Smooth muscle cell (in vitro differentiated cells): ENCODE results near the gene HSPB7. TPM values are rescaled to one million over a fixed set of nuclear protein-coding genes. Genes with fewer than 3 reads are reported as not detected.
"Not testable (repeated sequence)": the region's sequence is repeated elsewhere in the genome, so short reads cannot be mapped to it uniquely, and the experiment has no call there.

Experiments used
- DNase-seq: peaks from one replicate; lab custom pipeline; 2025; ENCODE audit not compliant: unreplicated experiment; lab: John Stamatoyannopoulos, UW
- H2AFZ ChIP-seq: fragments of 200-600 bp; sonication (generic); 2 replicates; pipeline ENCODE4 v1.6.0; 2016; ENCODE audit warnings: antibody characterized with exemption, low read depth, mild to moderate bottlenecking
- H3F3A ChIP-seq: fragments of 200-600 bp; sonication (generic); 2 replicates; pipeline ENCODE4 v1.6.0; 2017; ENCODE audit warnings: antibody characterized with exemption, low read depth
- H3K27ac ChIP-seq: fragments of 200-600 bp; sonication (generic); 2 replicates; pipeline ENCODE4 v1.5.1; 2016; ENCODE audit warnings: low read depth, mild to moderate bottlenecking
- H3K27me3 ChIP-seq: fragments of 200-600 bp; sonication (generic); 2 replicates; pipeline ENCODE4 v1.6.1; 2016; ENCODE audit warnings: low read depth, mild to moderate bottlenecking
- H3K36me3 ChIP-seq: fragments of 200-600 bp; sonication (generic); 2 replicates; pipeline ENCODE4 v1.5.1; 2016; ENCODE audit warnings: low read depth
- H3K4me1 ChIP-seq: fragments of 200-600 bp; sonication (generic); 2 replicates; pipeline ENCODE4 v1.5.1; 2016; ENCODE audit warnings: low read depth
- H3K4me2 ChIP-seq: fragments of 200-600 bp; sonication (generic); 2 replicates; pipeline ENCODE4 v1.6.0; 2016; ENCODE audit warnings: mild to moderate bottlenecking
- H3K4me3 ChIP-seq: fragments of 200-600 bp; sonication (generic); 2 replicates; pipeline ENCODE4 v1.5.1; 2016; ENCODE audit warnings: mild to moderate bottlenecking
- H3K79me2 ChIP-seq: fragments of 200-600 bp; sonication (generic); 2 replicates; pipeline ENCODE4 v1.6.0; 2016; ENCODE audit warnings: low read depth, mild to moderate bottlenecking
- H3K9ac ChIP-seq: fragments of 200-600 bp; sonication (generic); 2 replicates; pipeline ENCODE4 v1.6.0; 2016; ENCODE audit warnings: low read depth
- H3K9me3 ChIP-seq: fragments of 200-600 bp; sonication (generic); replicated peaks from 2 replicates; pipeline ENCODE4 v1.5.1; 2016; ENCODE audit warnings: low read depth
- H4K20me1 ChIP-seq: fragments of 200-600 bp; sonication (generic); 2 replicates; pipeline ENCODE4 v1.6.0; 2016; ENCODE audit warnings: low read depth
- CTCF ChIP-seq: fragments of 200-600 bp; sonication (generic); IDR thresholded peaks from 2 replicates; pipeline ENCODE4 v1.5.1; 2017; ENCODE audit warnings: borderline replicate concordance, mild to moderate bottlenecking, antibody characterized with exemption; ENCODE audit not compliant: insufficient read depth, poor library complexity, severe bottlenecking
- WGBS: methylation state at CpG from one replicate; pipeline ENCODE4 v1.1.7; 2016; ENCODE audit warnings: low lambda C conversion rate; 5-methylcytosine and 5-hydroxymethylcytosine counted together
- polyA plus RNA-seq: library from polyadenylated mRNA; unstranded; fragments of >200 nt; fragmentation: Nextera tagmentation; extraction: Ambion mirVana; gene quantifications from 2 replicates; pipeline ENCODE4 v1.2.1, GENCODE V29; 2016
- total RNA-seq: library from RNA; depleted of rRNA; stranded (reverse); fragments of >200 nt; gene quantifications from 2 replicates; pipeline ENCODE4 v1.2.3, GENCODE V29; 2014

Gene HSPB7
- total and polyA plus RNA-seq, 2 experiments from 2014 or later: 23.0 to 80.5 TPM

GRCh38 chr1:16065269-16065576, 47.4 kb upstream of the HSPB7 start:
- H3K4me2 ChIP-seq: no peak overlapping the region
- no peak overlapping the region for H2AFZ ChIP-seq
- no peak for DNase-seq
- H3K79me2 ChIP-seq: no peaks in the 10 kb centered on the region
- no peaks in the 10 kb centered on the region for H3K9me3 ChIP-seq
- no peaks in the 10 kb centered on the region for H4K20me1 ChIP-seq
- peaks cover 12% of the 10 kb centered on the region for H3K4me1 ChIP-seq
- H3K9ac ChIP-seq: no peak overlapping the region
- H3F3A ChIP-seq: no peaks in the 10 kb centered on the region
- no peaks in the 10 kb centered on the region for H3K36me3 ChIP-seq
- no peaks in the 10 kb centered on the region for H3K27me3 ChIP-seq
- no peak overlapping the region for H3K27ac ChIP-seq
- 60% methylated on average over 8 of the region's 8 CpGs for WGBS
- no peak overlapping the region for H3K4me3 ChIP-seq
- TF ChIP-seq CTCF: no peak

GRCh38 chr1:16064536-16065268, 46.9 kb upstream of the HSPB7 start:
- Histone ChIP-seq H3K27me3 (no peaks in the 10 kb centered on the region), H3K4me2 (no peak overlapping the region), H3K27ac (no peak overlapping the region), H3K4me3 (no peak overlapping the region), H3K9me3 (no peaks in the 10 kb centered on the region), H3K79me2 (no peaks in the 10 kb centered on the region), H4K20me1 (no peaks in the 10 kb centered on the region), H3F3A (no peaks in the 10 kb centered on the region), H3K36me3 (no peaks in the 10 kb centered on the region), H3K9ac (no peak overlapping the region), H3K4me1 (peaks cover 12% of the 10 kb centered on the region), H2AFZ (no peak overlapping the region)
- WGBS: 79% methylated on average over 13 of the region's 13 CpGs
- DNase-seq: no peak
- TF ChIP-seq CTCF: no peak

GRCh38 chr1:16063921-16064320, 46.1 kb upstream of the HSPB7 start:
- Histone ChIP-seq H4K20me1 (no peaks in the 10 kb centered on the region), H3K4me1 (peaks cover 12% of the 10 kb centered on the region), H3K9me3 (no peaks in the 10 kb centered on the region), H3K79me2 (no peaks in the 10 kb centered on the region), H3F3A (no peaks in the 10 kb centered on the region), H3K9ac (no peak overlapping the region), H3K27ac (no peak overlapping the region), H3K4me2 (no peak overlapping the region), H3K27me3 (no peaks in the 10 kb centered on the region), H3K36me3 (no peaks in the 10 kb centered on the region), H3K4me3 (no peak overlapping the region), H2AFZ (no peak overlapping the region)
- WGBS: 67% methylated on average over 9 of the region's 9 CpGs
- TF ChIP-seq CTCF: no peak
- no peak for DNase-seq

GRCh38 chr1:16063226-16063829, 45.5 kb upstream of the HSPB7 start:
- Histone ChIP-seq H4K20me1 (no peaks in the 10 kb centered on the region), H3K4me1 (peaks cover 10% of the 10 kb centered on the region), H3K79me2 (no peaks in the 10 kb centered on the region), H3K27me3 (no peaks in the 10 kb centered on the region), H3K36me3 (no peaks in the 10 kb centered on the region), H3F3A (no peaks in the 10 kb centered on the region), H3K4me3 (no peak overlapping the region), H3K9ac (no peak overlapping the region), H3K9me3 (no peaks in the 10 kb centered on the region), H2AFZ (no peak overlapping the region), H3K4me2 (no peak overlapping the region), H3K27ac (no peak overlapping the region)
- 90% methylated on average over 15 of the region's 15 CpGs for WGBS
- TF ChIP-seq CTCF: no peak
- DNase-seq: no peak

- H3K36me3 ChIP-seq, H3K4me2 ChIP-seq, H3K9ac ChIP-seq, H3F3A ChIP-seq, H3K27me3 ChIP-seq, DNase-seq, H3K79me2 ChIP-seq, H3K4me3 ChIP-seq, H3K27ac ChIP-seq, H4K20me1 ChIP-seq, H3K4me1 ChIP-seq, H3K9me3 ChIP-seq, H2AFZ ChIP-seq: not testable (repeated sequence)
- WGBS: 90% methylated on average over 9 of the region's 9 CpGs
Measured at GRCh38 chr1:16062687-16063075, 44.8 kb upstream of the HSPB7 start.
